Measurements from ENCODE around the gene ALK. TPM values are rescaled to one million over a fixed set of nuclear protein-coding genes. Genes with fewer than 3 reads are reported as not detected.

The ALK gene
- total RNA-seq, 4 donors from 2014 or later = 0.66 TPM; not detected in 3

- intact Hi-C loops (cut with DNase I; ENCODE audit: low total_unique reads) = no loop called here
- DNase-seq (ENCODE audit: low spot score in 2 of 2) = peak in 1 of 2 donors; percentile 60
- 47 to 50% methylated on average over 9 of the region's 9 CpGs for WGBS, 2 donors
These were observed 707.5 kb downstream of the ALK start for GRCh38 chr2:29213888-29214291.

GRCh38 chr2:29212009-29212408 lies 709.4 kb downstream of the ALK start:
- intact Hi-C loops (cut with DNase I; ENCODE audit: low total_unique reads) = no loop called here
- H3K4me3 ChIP-seq (ENCODE audit: low read depth, poor library complexity, severe bottlenecking) = no peak overlapping the region
- no peak for TF ChIP-seq POLR2A (IDR thresholded peaks at IDR 0.05)
- no peak for TF ChIP-seq CTCF (IDR thresholded peaks at IDR 0.05)
- WGBS, 2 donors = 72 to 75% methylated on average over 5 of the region's 5 CpGs
- peak in 1 of 2 donors; percentile 50 for DNase-seq (ENCODE audit: low spot score in 2 of 2)

More at GRCh38 chr2:29213888-29214291, 707.5 kb downstream of the ALK start:
- TF ChIP-seq CTCF (IDR thresholded peaks at IDR 0.05) (no peak), POLR2A (IDR thresholded peaks at IDR 0.05) (no peak)
- H3K4me3 ChIP-seq (ENCODE audit: low read depth, poor library complexity, severe bottlenecking) = no peak overlapping the region

- no peak overlapping the region for H3K4me3 ChIP-seq (ENCODE audit: low read depth, poor library complexity, severe bottlenecking)
- peak in 1 of 2 donors; percentile 71 for DNase-seq (ENCODE audit: low spot score in 2 of 2)
- TF ChIP-seq CTCF (IDR thresholded peaks at IDR 0.05) = no peak
- no peak for TF ChIP-seq POLR2A (IDR thresholded peaks at IDR 0.05)
- intact Hi-C loops (cut with DNase I; ENCODE audit: low total_unique reads) = no loop called here
- 90 to 95% methylated on average over 5 of the region's 5 CpGs for WGBS, 2 donors
These were observed 711.8 kb downstream of the ALK start for GRCh38 chr2:29209551-29209950.

- intact Hi-C loops (cut with DNase I; ENCODE audit: low total_unique reads) = no loop called here
- peak in 1 of 2 donors; percentile 11 for DNase-seq (ENCODE audit: low spot score in 2 of 2)
- WGBS, 2 donors = 42 to 55% methylated on average over 3 of the region's 3 CpGs
These were observed 713.8 kb downstream of the ALK start for GRCh38 chr2:29207352-29208148.

GRCh38 chr2:29206941-29207340 lies 714.4 kb downstream of the ALK start:
- 71 to 85% methylated on average over 5 of the region's 5 CpGs for WGBS, 2 donors
- intact Hi-C loops (cut with DNase I; ENCODE audit: low total_unique reads) = no loop called here
- no peak for TF ChIP-seq CTCF (IDR thresholded peaks at IDR 0.05)

More at GRCh38 chr2:29207352-29208148, 713.8 kb downstream of the ALK start:
- H3K4me3 ChIP-seq (ENCODE audit: low read depth, poor library complexity, severe bottlenecking) = no peak overlapping the region
- no peak for TF ChIP-seq POLR2A (IDR thresholded peaks at IDR 0.05)
- TF ChIP-seq CTCF (IDR thresholded peaks at IDR 0.05) = no peak

More at GRCh38 chr2:29206941-29207340, 714.4 kb downstream of the ALK start:
- H3K4me3 ChIP-seq (ENCODE audit: low read depth, poor library complexity, severe bottlenecking) = no peak overlapping the region
- DNase-seq (ENCODE audit: low spot score in 2 of 2) = peak in 1 of 2 donors; percentile 6
